Measurements from ENCODE around the gene ARSA. TPM values are rescaled to one million over a fixed set of nuclear protein-coding genes. Genes with fewer than 3 reads are reported as not detected.

The ARSA gene
- total RNA-seq, 4 donors from 2014 or later: 19.5 to 40.0 (median 21.0) TPM

- Histone ChIP-seq H3K4me1 (peaks cover 0 to 20% (median 8%) of the 10 kb centered on the region in 3 donors), H3K27me3 (peaks cover 66% of the 10 kb centered on the region), H3K27ac (peak overlapping the region in 1 of 4 donors; percentile 12), H3K36me3 (no peaks in the 10 kb centered on the region), H3K9me3 (no peaks in the 10 kb centered on the region), H3K4me3 (peak overlapping the region; percentile 3 to 48)
- no peak for ATAC-seq
- no peak for TF ChIP-seq CTCF (IDR thresholded peaks at IDR 0.05)
- TF ChIP-seq POLR2A (IDR thresholded peaks at IDR 0.05): no peak
- no peak for TF ChIP-seq EP300 (IDR thresholded peaks at IDR 0.05)
- no peak for TF ChIP-seq POLR2AphosphoS5 (IDR thresholded peaks at IDR 0.05)
- 27 to 41% methylated on average over 9 to 14 of the region's 105 CpGs for WGBS, 2 donors (ENCODE audit: low coverage in 1 of 2)
These were observed 46.9 kb upstream of the ARSA start for GRCh38 chr22:50674606-50675552.

GRCh38 chr22:50674130-50674500 is 46.2 kb upstream of the ARSA start:
- Histone ChIP-seq H3K27ac (peak overlapping the region in 3 of 4 donors; percentile 67 to 73 (median 69)), H3K4me1 (peaks cover 0 to 20% (median 8%) of the 10 kb centered on the region in 3 donors), H3K36me3 (no peaks in the 10 kb centered on the region), H3K9me3 (no peaks in the 10 kb centered on the region), H3K4me3 (peak overlapping the region; percentile 5 to 48), H3K27me3 (peaks cover 69% of the 10 kb centered on the region)
- ATAC-seq: no peak
- no peak for TF ChIP-seq CTCF (IDR thresholded peaks at IDR 0.05)
- TF ChIP-seq POLR2AphosphoS5 (IDR thresholded peaks at IDR 0.05): no peak
- TF ChIP-seq EP300 (IDR thresholded peaks at IDR 0.05): no peak
- no peak for TF ChIP-seq POLR2A (IDR thresholded peaks at IDR 0.05)
- WGBS, 2 donors (ENCODE audit: low coverage in 1 of 2): no CpG with 5 or more reads among the region's 43 CpGs

- peak overlapping the region; percentile 5 to 48 for H3K4me3 ChIP-seq
- TF ChIP-seq POLR2A (IDR thresholded peaks at IDR 0.05): no peak
- no peak for TF ChIP-seq CTCF (IDR thresholded peaks at IDR 0.05)
- no peak for TF ChIP-seq EP300 (IDR thresholded peaks at IDR 0.05)
- TF ChIP-seq POLR2AphosphoS5 (IDR thresholded peaks at IDR 0.05): no peak
- H3K36me3 ChIP-seq: no peaks in the 10 kb centered on the region
- H3K9me3 ChIP-seq: no peaks in the 10 kb centered on the region
- H3K27me3 ChIP-seq: peaks cover 73% of the 10 kb centered on the region
- WGBS, 2 donors (ENCODE audit: low coverage in 1 of 2): no CpG with 5 or more reads among the region's 69 CpGs
- peak overlapping the region in 3 of 4 donors; percentile 67 to 73 (median 69) for H3K27ac ChIP-seq
- no peak for ATAC-seq
- H3K4me1 ChIP-seq: peaks cover 0 to 20% (median 8%) of the 10 kb centered on the region in 3 donors
These were observed 45.5 kb upstream of the ARSA start for GRCh38 chr22:50673231-50674129.

- peak; percentile 81 for ATAC-seq
- Histone ChIP-seq H3K27me3 (peaks cover 79% of the 10 kb centered on the region), H3K36me3 (no peaks in the 10 kb centered on the region), H3K27ac (peak within 1 kb of the TSS in 3 of 4 donors; percentile 67 to 73 (median 69)), H3K4me1 (peaks cover 0 to 20% (median 8%) of the 10 kb centered on the region in 3 donors), H3K9me3 (no peaks in the 10 kb centered on the region), H3K4me3 (peak within 1 kb of the TSS; percentile 5 to 48)
- WGBS, 2 donors (ENCODE audit: low coverage in 1 of 2): 71 to 100% methylated on average over 1 to 4 of the region's 23 CpGs
- peak; percentile 46 to 53 for TF ChIP-seq POLR2A (IDR thresholded peaks at IDR 0.05)
- TF ChIP-seq CTCF (IDR thresholded peaks at IDR 0.05): no peak
- TF ChIP-seq POLR2AphosphoS5 (IDR thresholded peaks at IDR 0.05): peak; percentile 62
These were observed 44.7 kb upstream of the ARSA start, which contains the start of gene SHANK3 for GRCh38 chr22:50672471-50673230. TSS of gene SHANK3 (plus strand) at chr22:50672823.

Measured in gastroesophageal sphincter (tissue), 4 donors.